Smooth muscle cell (in vitro differentiated cells): ENCODE data around the gene ARFGEF2. TPM values are rescaled to one million over a fixed set of nuclear protein-coding genes. Genes with fewer than 3 reads are reported as not detected.
A peak's percentile ranks its signal among the peaks of the same experiment; 100 is the strongest.

Experiments used
- DNase-seq: peaks from one replicate; lab custom pipeline; 2025; ENCODE audit not compliant: unreplicated experiment; lab: John Stamatoyannopoulos, UW
- H2AFZ ChIP-seq: fragments of 200-600 bp; sonication (generic); 2 replicates; pipeline ENCODE4 v1.6.0; 2016; ENCODE audit warnings: antibody characterized with exemption, low read depth, mild to moderate bottlenecking
- H3F3A ChIP-seq: fragments of 200-600 bp; sonication (generic); 2 replicates; pipeline ENCODE4 v1.6.0; 2017; ENCODE audit warnings: antibody characterized with exemption, low read depth
- H3K27ac ChIP-seq: fragments of 200-600 bp; sonication (generic); 2 replicates; pipeline ENCODE4 v1.5.1; 2016; ENCODE audit warnings: low read depth, mild to moderate bottlenecking
- H3K27me3 ChIP-seq: fragments of 200-600 bp; sonication (generic); 2 replicates; pipeline ENCODE4 v1.6.1; 2016; ENCODE audit warnings: low read depth, mild to moderate bottlenecking
- H3K36me3 ChIP-seq: fragments of 200-600 bp; sonication (generic); 2 replicates; pipeline ENCODE4 v1.5.1; 2016; ENCODE audit warnings: low read depth
- H3K4me1 ChIP-seq: fragments of 200-600 bp; sonication (generic); 2 replicates; pipeline ENCODE4 v1.5.1; 2016; ENCODE audit warnings: low read depth
- H3K4me2 ChIP-seq: fragments of 200-600 bp; sonication (generic); 2 replicates; pipeline ENCODE4 v1.6.0; 2016; ENCODE audit warnings: mild to moderate bottlenecking
- H3K4me3 ChIP-seq: fragments of 200-600 bp; sonication (generic); 2 replicates; pipeline ENCODE4 v1.5.1; 2016; ENCODE audit warnings: mild to moderate bottlenecking
- H3K79me2 ChIP-seq: fragments of 200-600 bp; sonication (generic); 2 replicates; pipeline ENCODE4 v1.6.0; 2016; ENCODE audit warnings: low read depth, mild to moderate bottlenecking
- H3K9ac ChIP-seq: fragments of 200-600 bp; sonication (generic); 2 replicates; pipeline ENCODE4 v1.6.0; 2016; ENCODE audit warnings: low read depth
- H3K9me3 ChIP-seq: fragments of 200-600 bp; sonication (generic); replicated peaks from 2 replicates; pipeline ENCODE4 v1.5.1; 2016; ENCODE audit warnings: low read depth
- H4K20me1 ChIP-seq: fragments of 200-600 bp; sonication (generic); 2 replicates; pipeline ENCODE4 v1.6.0; 2016; ENCODE audit warnings: low read depth
- CTCF ChIP-seq: fragments of 200-600 bp; sonication (generic); IDR thresholded peaks from 2 replicates; pipeline ENCODE4 v1.5.1; 2017; ENCODE audit warnings: borderline replicate concordance, mild to moderate bottlenecking, antibody characterized with exemption; ENCODE audit not compliant: insufficient read depth, poor library complexity, severe bottlenecking
- WGBS: methylation state at CpG from one replicate; pipeline ENCODE4 v1.1.7; 2016; ENCODE audit warnings: low lambda C conversion rate; 5-methylcytosine and 5-hydroxymethylcytosine counted together
- polyA plus RNA-seq: library from polyadenylated mRNA; unstranded; fragments of >200 nt; fragmentation: Nextera tagmentation; extraction: Ambion mirVana; gene quantifications from 2 replicates; pipeline ENCODE4 v1.2.1, GENCODE V29; 2016
- total RNA-seq: library from RNA; depleted of rRNA; stranded (reverse); fragments of >200 nt; gene quantifications from 2 replicates; pipeline ENCODE4 v1.2.3, GENCODE V29; 2014

Gene ARFGEF2
- total and polyA plus RNA-seq, 2 experiments from 2014 or later: 6.5 to 29.6 TPM

GRCh38 chr20:48893374-48893773, 28.1 kb upstream of the ARFGEF2 start:
- H3K36me3 ChIP-seq: no peaks in the 10 kb centered on the region
- H3K79me2 ChIP-seq: no peaks in the 10 kb centered on the region
- H3K4me3 ChIP-seq: no peak overlapping the region
- H3K27ac ChIP-seq: no peak overlapping the region
- H3K4me1 ChIP-seq: no peaks in the 10 kb centered on the region
- peaks cover 19% of the 10 kb centered on the region for H3K27me3 ChIP-seq
- no peak for DNase-seq
- no peak overlapping the region for H2AFZ ChIP-seq
- no peaks in the 10 kb centered on the region for H3F3A ChIP-seq
- H3K4me2 ChIP-seq: no peak overlapping the region
- H3K9me3 ChIP-seq: no peaks in the 10 kb centered on the region
- H4K20me1 ChIP-seq: no peaks in the 10 kb centered on the region
- TF ChIP-seq CTCF: no peak
- H3K9ac ChIP-seq: no peak overlapping the region

DNA sequence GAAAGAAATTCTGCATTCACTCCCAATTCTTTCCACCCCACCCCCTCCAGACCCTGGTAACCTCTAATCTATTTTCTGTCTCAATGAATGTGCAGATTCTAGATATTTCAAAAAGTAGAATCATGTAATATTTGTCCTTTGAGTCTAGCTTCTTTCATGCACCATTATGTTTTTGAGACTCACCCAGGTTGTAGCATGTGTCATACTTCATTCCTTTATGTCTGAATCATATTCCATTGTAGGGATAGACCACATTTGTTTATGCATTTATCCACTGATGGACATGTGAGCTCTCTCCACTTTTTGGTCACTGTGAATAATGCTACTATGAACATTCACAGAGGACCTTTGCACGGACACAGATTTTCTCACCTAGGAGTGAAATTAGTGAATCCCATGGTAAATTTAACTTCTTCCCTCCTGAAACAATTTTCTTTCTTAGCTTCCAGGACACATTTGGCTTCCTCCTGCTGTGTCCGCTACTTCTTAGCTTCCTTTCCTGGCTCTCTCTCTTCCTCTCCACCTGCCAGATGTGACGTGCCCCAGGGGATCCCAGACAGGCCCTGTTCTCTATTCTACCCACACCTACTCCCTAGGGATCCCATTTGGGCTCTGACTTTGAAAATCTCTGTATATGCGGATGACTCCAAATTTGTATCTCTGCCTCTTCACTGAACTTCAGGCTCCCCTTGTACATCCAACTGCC, 24.1 kb upstream of the ARFGEF2 start:
- Histone ChIP-seq H3K27ac (peak overlapping the region; percentile 23), H3K4me2 (no peak overlapping the region)

DNA sequence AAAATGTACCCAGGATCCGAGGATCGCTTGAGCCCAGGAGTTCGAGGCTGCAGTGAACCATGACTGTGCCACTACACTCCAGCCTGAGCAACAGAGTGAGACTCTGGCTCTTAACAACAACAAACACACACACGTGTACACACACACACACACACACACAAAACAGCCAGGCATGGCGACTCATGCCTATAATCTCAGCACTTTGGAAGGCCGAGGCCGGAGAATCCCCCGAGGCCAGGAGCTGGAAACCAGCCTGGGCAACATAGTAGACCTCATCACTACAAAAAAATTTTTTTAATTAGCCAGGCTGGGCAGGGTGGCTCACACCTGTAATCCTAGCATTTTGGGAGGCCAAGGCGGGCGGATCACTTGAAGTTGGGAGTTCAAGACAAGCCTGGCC, 23.3 kb upstream of the ARFGEF2 start:
- H3K9ac ChIP-seq: no peak overlapping the region
- no peak overlapping the region for H3K4me3 ChIP-seq
- H3K36me3 ChIP-seq: no peaks in the 10 kb centered on the region
- DNase-seq: no peak
- no peak overlapping the region for H3K4me2 ChIP-seq
- H4K20me1 ChIP-seq: no peaks in the 10 kb centered on the region
- no peaks in the 10 kb centered on the region for H3K9me3 ChIP-seq
- 78% methylated on average over 10 of the region's 10 CpGs for WGBS
- no peaks in the 10 kb centered on the region for H3K79me2 ChIP-seq
- no peak overlapping the region for H2AFZ ChIP-seq
- H3K27me3 ChIP-seq: no peaks in the 10 kb centered on the region
- no peak overlapping the region for H3K27ac ChIP-seq
- no peaks in the 10 kb centered on the region for H3F3A ChIP-seq
- H3K4me1 ChIP-seq: no peaks in the 10 kb centered on the region
- TF ChIP-seq CTCF: no peak

More for the DNA sequence above, 24.1 kb upstream of the ARFGEF2 start:
- no peaks in the 10 kb centered on the region for H3K4me1 ChIP-seq
- peaks cover 3% of the 10 kb centered on the region for H3K27me3 ChIP-seq
- 80% methylated on average over 4 of the region's 4 CpGs for WGBS
- H3K79me2 ChIP-seq: no peaks in the 10 kb centered on the region
- H3K4me3 ChIP-seq: no peak overlapping the region
- TF ChIP-seq CTCF: no peak
- no peak overlapping the region for H2AFZ ChIP-seq
- DNase-seq: no peak
- no peaks in the 10 kb centered on the region for H3K9me3 ChIP-seq
- H4K20me1 ChIP-seq: no peaks in the 10 kb centered on the region
- no peak overlapping the region for H3K9ac ChIP-seq
- no peaks in the 10 kb centered on the region for H3K36me3 ChIP-seq
- no peaks in the 10 kb centered on the region for H3F3A ChIP-seq
